OCI-LY1 (cell line): ENCODE data around the gene AKT1S1.

ENCODE experiments used
- H2AFZ ChIP-seq: fragments of 200-600 bp; sonication (generic), shearing (Covaris generic); 2 replicates; pipeline ENCODE4 v1.6.0; 2014; ENCODE audit warnings: antibody characterized with exemption, mild to moderate bottlenecking, low read length
- H3F3A ChIP-seq: fragments of 200-600 bp; sonication (generic), shearing (Covaris generic); 2 replicates; pipeline ENCODE4 v1.6.0; 2014; ENCODE audit warnings: mild to moderate bottlenecking, antibody characterized with exemption, low read length, moderate library complexity; ENCODE audit not compliant: insufficient read depth
- H3K27ac ChIP-seq: fragments of 200-600 bp; sonication (generic); 2 replicates; pipeline ENCODE4 v1.5.1; 2014; ENCODE audit warnings: low read length, mixed run types, mild to moderate bottlenecking, low read depth; ENCODE audit not compliant: poor library complexity, severe bottlenecking
- H3K27me3 ChIP-seq: fragments of 200-600 bp; sonication (generic); 2 replicates; pipeline ENCODE4 v1.6.0; 2014; ENCODE audit warnings: antibody characterized with exemption, mild to moderate bottlenecking, low read length, moderate library complexity; ENCODE audit not compliant: insufficient read depth
- H3K36me3 ChIP-seq: fragments of 200-600 bp; sonication (generic); 2 replicates; pipeline ENCODE4 v1.6.1; 2014; ENCODE audit warnings: mild to moderate bottlenecking, antibody characterized with exemption, low read length, moderate library complexity, mixed read lengths; ENCODE audit not compliant: insufficient read depth
- H3K4me1 ChIP-seq: fragments of 200-600 bp; sonication (generic); 2 replicates; pipeline ENCODE4 v1.5.1; 2014; ENCODE audit warnings: mild to moderate bottlenecking, low read length, moderate library complexity; ENCODE audit not compliant: insufficient read depth, severe bottlenecking
- H3K4me2 ChIP-seq: fragments of 200-600 bp; sonication (generic), shearing (Covaris generic); 2 replicates; pipeline ENCODE4 v1.6.1; 2014; ENCODE audit warnings: low read length
- H3K4me3 ChIP-seq: fragments of 200-600 bp; sonication (generic); 2 replicates; pipeline ENCODE4 v1.5.1; 2014; ENCODE audit warnings: low read length, low read depth, mild to moderate bottlenecking, mixed read lengths; ENCODE audit not compliant: poor library complexity, severe bottlenecking
- H3K79me2 ChIP-seq: fragments of 200-600 bp; shearing (Covaris generic); 2 replicates; pipeline ENCODE4 v1.6.1; 2016; ENCODE audit warnings: mixed run types, low read length, mixed read lengths; ENCODE audit not compliant: insufficient read depth
- H3K9ac ChIP-seq: fragments of 200-600 bp; sonication (generic), shearing (Covaris generic); 2 replicates; pipeline ENCODE4 v1.6.1; 2014; ENCODE audit warnings: mild to moderate bottlenecking, low read length, mixed read lengths
- H3K9me2 ChIP-seq: fragments of 200-600 bp; sonication (generic), shearing (Covaris generic); 2 replicates; pipeline ENCODE4 v1.6.1; 2014; ENCODE audit warnings: low read depth, mild to moderate bottlenecking, low read length, mixed read lengths
- H3K9me3 ChIP-seq: fragments of 200-600 bp; shearing (Covaris generic); 2 replicates; pipeline ENCODE4 v1.6.1; 2014; ENCODE audit warnings: low read length, mixed read lengths
- H4K20me1 ChIP-seq: fragments of 200-600 bp; sonication (generic), shearing (Covaris generic); 2 replicates; pipeline ENCODE4 v1.6.0; 2016; ENCODE audit warnings: mild to moderate bottlenecking, low read length; ENCODE audit not compliant: insufficient read depth
- EZH2 ChIP-seq: fragments of 200-600 bp; sonication (generic), shearing (Covaris generic); IDR thresholded peaks from 2 replicates; pipeline ENCODE4 v1.8.0; 2017; ENCODE audit warnings: borderline replicate concordance, mixed run types, mild to moderate bottlenecking, antibody characterized with exemption, low read length, moderate library complexity, mixed read lengths
- TF ChIP-seq, protein P1 (sequence below): fragments of 200-600 bp; sonication (generic), shearing (Covaris generic); IDR thresholded peaks from 2 replicates; pipeline ENCODE4 v1.5.1; 2017; ENCODE audit warnings: mild to moderate bottlenecking, antibody characterized with exemption, low read length, moderate library complexity, mixed read lengths

AKT1S1 gene

DNA sequence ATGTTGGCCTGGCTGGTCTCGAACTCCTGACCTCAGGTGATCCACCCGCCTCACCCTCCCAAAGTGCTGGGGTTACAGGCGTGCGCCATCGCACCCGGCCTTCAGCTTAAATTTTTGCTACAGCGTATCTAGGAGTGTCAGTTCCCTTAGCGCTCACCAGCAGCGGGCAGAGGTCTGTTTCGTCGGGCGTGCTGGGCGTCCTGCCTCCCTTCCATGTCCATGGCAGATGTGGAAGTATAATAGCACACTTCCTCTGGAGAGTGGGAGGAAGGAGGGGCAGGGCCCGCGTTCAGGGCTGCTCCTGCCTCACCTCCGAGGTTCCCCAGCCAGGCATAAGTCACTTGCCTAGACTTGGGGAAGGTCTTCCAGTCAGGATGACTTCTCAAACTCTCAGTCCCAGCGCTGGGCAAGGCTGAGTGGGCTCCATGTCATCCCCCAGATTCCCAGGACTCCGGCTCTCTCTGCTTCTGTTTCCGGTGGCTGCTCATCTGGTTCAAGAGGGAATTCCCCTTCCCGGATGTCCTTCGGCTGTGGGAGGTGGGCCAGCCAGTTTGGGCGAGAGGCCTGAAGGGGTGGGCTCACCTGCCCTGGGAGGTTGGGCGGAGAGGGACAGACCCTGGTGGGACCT lies 10.0 kb upstream of the AKT1S1 start:
- H2AFZ ChIP-seq: no peak overlapping the region
- no peaks in the 10 kb centered on the region for H3K27me3 ChIP-seq
- TF ChIP-seq, protein P1, sequence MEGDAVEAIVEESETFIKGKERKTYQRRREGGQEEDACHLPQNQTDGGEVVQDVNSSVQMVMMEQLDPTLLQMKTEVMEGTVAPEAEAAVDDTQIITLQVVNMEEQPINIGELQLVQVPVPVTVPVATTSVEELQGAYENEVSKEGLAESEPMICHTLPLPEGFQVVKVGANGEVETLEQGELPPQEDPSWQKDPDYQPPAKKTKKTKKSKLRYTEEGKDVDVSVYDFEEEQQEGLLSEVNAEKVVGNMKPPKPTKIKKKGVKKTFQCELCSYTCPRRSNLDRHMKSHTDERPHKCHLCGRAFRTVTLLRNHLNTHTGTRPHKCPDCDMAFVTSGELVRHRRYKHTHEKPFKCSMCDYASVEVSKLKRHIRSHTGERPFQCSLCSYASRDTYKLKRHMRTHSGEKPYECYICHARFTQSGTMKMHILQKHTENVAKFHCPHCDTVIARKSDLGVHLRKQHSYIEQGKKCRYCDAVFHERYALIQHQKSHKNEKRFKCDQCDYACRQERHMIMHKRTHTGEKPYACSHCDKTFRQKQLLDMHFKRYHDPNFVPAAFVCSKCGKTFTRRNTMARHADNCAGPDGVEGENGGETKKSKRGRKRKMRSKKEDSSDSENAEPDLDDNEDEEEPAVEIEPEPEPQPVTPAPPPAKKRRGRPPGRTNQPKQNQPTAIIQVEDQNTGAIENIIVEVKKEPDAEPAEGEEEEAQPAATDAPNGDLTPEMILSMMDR: no peak
- no peak for TF ChIP-seq EZH2
- H3K9me3 ChIP-seq: 0 out of 2 replicates have a peak, but pooled peaks cover 3% of the 10 kb centered on the region
- H3K79me2 ChIP-seq: no peaks in the 10 kb centered on the region
- H3K27ac ChIP-seq: no peak overlapping the region
- H3K4me1 ChIP-seq: peaks cover 39% of the 10 kb centered on the region
- no peak overlapping the region; the same call in 1 of the 2 replicates for H3K4me2 ChIP-seq
- no peak overlapping the region for H3K4me3 ChIP-seq
- H3K36me3 ChIP-seq: peaks cover 34% of the 10 kb centered on the region
- H4K20me1 ChIP-seq: no peaks in the 10 kb centered on the region
- H3F3A ChIP-seq: 0 out of 2 replicates have a peak, but pooled peaks cover 2% of the 10 kb centered on the region
- no peaks in the 10 kb centered on the region for H3K9me2 ChIP-seq
- no peak overlapping the region; the same call in 1 of the 2 replicates for H3K9ac ChIP-seq

DNA sequence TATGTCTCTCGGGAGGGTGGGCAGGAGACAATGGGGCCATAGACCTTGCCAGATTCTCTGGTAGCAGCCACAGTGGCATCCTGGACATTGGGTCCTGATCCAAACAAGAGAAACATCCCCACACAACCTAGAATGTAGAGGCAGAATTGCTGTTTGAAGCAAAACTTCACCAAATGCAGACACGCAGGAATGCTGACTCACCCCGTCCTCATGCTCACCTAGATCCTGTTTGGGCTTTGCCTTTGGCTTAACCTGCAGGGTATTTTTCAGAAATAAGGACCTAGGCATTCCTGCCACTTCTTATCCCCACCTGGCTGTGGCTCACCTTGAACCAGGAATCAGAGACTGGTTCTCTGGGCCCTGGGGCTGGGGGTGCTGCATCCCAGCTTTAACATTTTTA lies 7.6 kb upstream of the AKT1S1 start:
- 0 out of 2 replicates have a peak, but pooled peaks cover 3% of the 10 kb centered on the region for H3K9me3 ChIP-seq
- H4K20me1 ChIP-seq: no peaks in the 10 kb centered on the region
- H3K4me1 ChIP-seq: peaks cover 26% of the 10 kb centered on the region
- no peak overlapping the region for H2AFZ ChIP-seq
- peaks cover 57% of the 10 kb centered on the region for H3K36me3 ChIP-seq
- no peaks in the 10 kb centered on the region for H3K79me2 ChIP-seq
- H3K9me2 ChIP-seq: no peaks in the 10 kb centered on the region
- 0 out of 2 replicates have a peak, but pooled peaks cover 2% of the 10 kb centered on the region for H3F3A ChIP-seq
- no peak overlapping the region for H3K9ac ChIP-seq
- no peaks in the 10 kb centered on the region for H3K27me3 ChIP-seq
- no peak for TF ChIP-seq EZH2
- TF ChIP-seq, protein P1: no peak
- H3K4me3 ChIP-seq: no peak overlapping the region
- no peak overlapping the region for H3K4me2 ChIP-seq
- H3K27ac ChIP-seq: no peak overlapping the region

DNA sequence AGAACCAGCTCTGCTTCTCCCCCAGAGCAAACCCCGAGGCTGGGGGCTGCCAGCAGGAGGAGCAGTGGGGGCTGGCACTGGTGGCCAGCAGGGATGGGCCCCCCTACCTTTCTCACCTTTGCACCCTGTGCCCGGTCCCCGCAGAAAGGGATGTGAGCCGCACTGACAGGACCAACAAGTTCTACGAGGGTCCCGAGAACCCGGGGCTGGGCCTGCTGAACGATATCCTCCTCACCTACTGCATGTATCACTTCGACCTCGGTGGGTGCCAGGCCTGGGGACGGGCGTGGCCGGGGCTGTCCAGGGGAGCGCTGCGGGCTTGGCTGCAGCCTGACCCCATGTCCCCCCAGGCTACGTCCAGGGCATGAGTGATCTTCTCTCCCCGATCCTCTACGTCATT lies 7.0 kb upstream of the AKT1S1 start:
- Histone ChIP-seq H3K4me3 (no peak overlapping the region), H3K9me2 (no peaks in the 10 kb centered on the region), H3K27ac (no peak overlapping the region), H4K20me1 (no peaks in the 10 kb centered on the region), H2AFZ (no peak overlapping the region), H3K9me3 (0 out of 2 replicates have a peak, but pooled peaks cover 3% of the 10 kb centered on the region), H3K79me2 (no peaks in the 10 kb centered on the region), H3K9ac (no peak overlapping the region), H3K4me1 (peaks cover 26% of the 10 kb centered on the region), H3F3A (no peaks in the 10 kb centered on the region), H3K27me3 (no peaks in the 10 kb centered on the region), H3K4me2 (no peak overlapping the region), H3K36me3 (peaks cover 57% of the 10 kb centered on the region)
- TF ChIP-seq EZH2: no peak
- TF ChIP-seq, protein P1: no peak
